DOHH2 (cell line): ENCODE data around the gene SSNA1.

ENCODE experiments used
- CTCF ChIP-seq: fragments of 200-600 bp; sonication (generic); IDR thresholded peaks from one replicate; pipeline ENCODE4 v1.5.1; 2014; ENCODE audit warnings: antibody characterized with exemption, mild to moderate bottlenecking, low read depth, low read length; ENCODE audit not compliant: poor library complexity, severe bottlenecking
- EZH2phosphoT487 ChIP-seq: fragments of 200-600 bp; sonication (generic); IDR thresholded peaks from 2 replicates; pipeline ENCODE4 v1.6.1; 2017; ENCODE audit warnings: borderline replicate concordance, mild to moderate bottlenecking, antibody characterized with exemption, low read length, moderate library complexity, mixed read lengths

GRCh38 chr9:137182836-137183235 is 5.6 kb upstream of the SSNA1 start:
- no peak for TF ChIP-seq CTCF
- no peak for TF ChIP-seq EZH2phosphoT487
